ENCODE results near the gene SETDB1. TPM values are rescaled to one million over a fixed set of nuclear protein-coding genes. Genes with fewer than 3 reads are reported as not detected.

SETDB1 gene
- total and polyA plus RNA-seq, 8 donors = 33.1 to 96.6 (median 90.0) TPM

GRCh38 chr1:150997126-150997872 is 71.1 kb downstream of the SETDB1 start:
- intact Hi-C loops (cut with DNase I) = no loop called here
- no peaks in the 10 kb centered on the region for H3K27me3 ChIP-seq

GRCh38 chr1:150997949-150998348 is 71.8 kb downstream of the SETDB1 start:
- peaks cover under 1 to 50% of the 10 kb centered on the region in 2 donors for H3K4me1 ChIP-seq
- no peak for DNase-seq
- ATAC-seq = no peak
- H3K9me3 ChIP-seq = no peaks in the 10 kb centered on the region
- peaks cover 0 to 40% of the 10 kb centered on the region in 2 donors for H3K36me3 ChIP-seq
- no peak overlapping the region for H3K27ac ChIP-seq
- intact Hi-C loops (cut with DNase I) = no loop called here
- no peak overlapping the region for H3K4me3 ChIP-seq
- no peak for TF ChIP-seq CTCF (IDR thresholded peaks at IDR 0.05)
- H3K27me3 ChIP-seq = no peaks in the 10 kb centered on the region

More at GRCh38 chr1:150997126-150997872, 71.1 kb downstream of the SETDB1 start:
- Histone ChIP-seq H3K4me3 (no peak overlapping the region), H3K27ac (no peak overlapping the region), H3K4me1 (peaks cover 0 to 44% of the 10 kb centered on the region in 2 donors), H3K9me3 (no peaks in the 10 kb centered on the region), H3K36me3 (peaks cover 0 to 40% of the 10 kb centered on the region in 2 donors)
- DNase-seq = peak in 1 of 4 donors; percentile 80
- ATAC-seq = no peak
- no peak for TF ChIP-seq CTCF (IDR thresholded peaks at IDR 0.05)

GRCh38 chr1:150999051-150999674 is 73.0 kb downstream of the SETDB1 start:
- no peak for DNase-seq
- TF ChIP-seq CTCF (IDR thresholded peaks at IDR 0.05) = no peak
- ATAC-seq = no peak
- Histone ChIP-seq H3K4me3 (no peak overlapping the region), H3K27ac (peak overlapping the region in 1 of 2 donors; percentile 57), H3K36me3 (peaks cover 0 to 40% of the 10 kb centered on the region in 2 donors), H3K27me3 (no peaks in the 10 kb centered on the region), H3K9me3 (no peaks in the 10 kb centered on the region), H3K4me1 (peaks cover 13 to 63% of the 10 kb centered on the region in 2 donors)
- intact Hi-C loops (cut with DNase I) = no loop called here

GRCh38 chr1:150999926-151000325 is 73.8 kb downstream of the SETDB1 start:
- DNase-seq = no peak
- Histone ChIP-seq H3K36me3 (peaks cover 0 to 40% of the 10 kb centered on the region in 2 donors), H3K4me3 (no peak overlapping the region), H3K27me3 (no peaks in the 10 kb centered on the region), H3K4me1 (peaks cover 20 to 70% of the 10 kb centered on the region in 2 donors), H3K27ac (no peak overlapping the region), H3K9me3 (no peaks in the 10 kb centered on the region)
- TF ChIP-seq CTCF (IDR thresholded peaks at IDR 0.05) = no peak
- ATAC-seq = no peak
- intact Hi-C loops (cut with DNase I) = no loop called here

- no peak for DNase-seq
- H3K36me3 ChIP-seq = peaks cover 0 to 35% of the 10 kb centered on the region in 2 donors
- H3K4me1 ChIP-seq = peaks cover 23 to 70% of the 10 kb centered on the region in 2 donors
- no peak for TF ChIP-seq CTCF (IDR thresholded peaks at IDR 0.05)
- H3K27me3 ChIP-seq = no peaks in the 10 kb centered on the region
- ATAC-seq = no peak
- peak overlapping the region in 1 of 2 donors; percentile 87 for H3K27ac ChIP-seq
- H3K4me3 ChIP-seq = no peak overlapping the region
- H3K9me3 ChIP-seq = no peaks in the 10 kb centered on the region
- intact Hi-C loops (cut with DNase I) = no loop called here
These were observed 74.2 kb downstream of the SETDB1 start for GRCh38 chr1:151000408-151000807.

Measured in left lung (tissue), 10 donors.